ENCODE measurements around the gene TMEM245. TPM values are rescaled to one million over a fixed set of nuclear protein-coding genes. Genes with fewer than 3 reads are reported as not detected.

Gene TMEM245
- total RNA-seq, 1 donor from 2014 or later: 85.3 TPM

- no peak for TF ChIP-seq CTCF (IDR thresholded peaks at IDR 0.05)
- no peak for TF ChIP-seq EZH2 (IDR thresholded peaks at IDR 0.05)
- TF ChIP-seq EZH2phosphoT487 (IDR thresholded peaks at IDR 0.05): no peak
- Histone ChIP-seq H2AFZ (replicated peaks) (no peak overlapping the region), H3K9me3 (ENCODE audit: low read depth) (no peaks in the 10 kb centered on the region), H3F3A (ENCODE audit: low read depth) (no peaks in the 10 kb centered on the region), H3K4me1 (peaks cover 11% of the 10 kb centered on the region), H3K27ac (no peak overlapping the region), H3K27me3 (no peaks in the 10 kb centered on the region), H3K9ac (no peak overlapping the region), H3K4me2 (no peak overlapping the region), H3K36me3 (no peaks in the 10 kb centered on the region), H3K4me3 (no peak overlapping the region), H3K79me2 (ENCODE audit: low read depth) (no peaks in the 10 kb centered on the region), H4K20me1 (ENCODE audit: low read depth) (no peaks in the 10 kb centered on the region)
- H3K4me3 Mint-ChIP-seq: no peak overlapping the region
- no peak for DNase-seq (ENCODE audit: low spot score)
- H3K4me1 Mint-ChIP-seq: no peaks in the 10 kb centered on the region
- H3K9me3 Mint-ChIP-seq: no peaks in the 10 kb centered on the region
- H3K36me3 Mint-ChIP-seq: no peaks in the 10 kb centered on the region
- H3K27me3 Mint-ChIP-seq (ENCODE audit: insufficient read depth, low read depth): no peaks in the 10 kb centered on the region
- H3K27ac Mint-ChIP-seq: no peak overlapping the region
Observed at GRCh38 chr9:109139851-109140250, 20.1 kb upstream of the TMEM245 start.

- no peak overlapping the region for H3K4me3 ChIP-seq
- H3K9me3 Mint-ChIP-seq: no peaks in the 10 kb centered on the region
- TF ChIP-seq CTCF (IDR thresholded peaks at IDR 0.05): no peak
- TF ChIP-seq EZH2 (IDR thresholded peaks at IDR 0.05): no peak
- no peak for TF ChIP-seq EZH2phosphoT487 (IDR thresholded peaks at IDR 0.05)
- no peak overlapping the region for H3K4me3 Mint-ChIP-seq
- no peak overlapping the region for H3K27ac Mint-ChIP-seq
- H3K4me1 ChIP-seq: peaks cover 11% of the 10 kb centered on the region
- no peaks in the 10 kb centered on the region for H3K4me1 Mint-ChIP-seq
- H3K36me3 ChIP-seq: no peaks in the 10 kb centered on the region
- DNase-seq (ENCODE audit: low spot score): no peak
- H3K27me3 ChIP-seq: no peaks in the 10 kb centered on the region
- H2AFZ ChIP-seq (replicated peaks): no peak overlapping the region
- H4K20me1 ChIP-seq (ENCODE audit: low read depth): no peaks in the 10 kb centered on the region
- H3K36me3 Mint-ChIP-seq: no peaks in the 10 kb centered on the region
- H3K27ac ChIP-seq: no peak overlapping the region
- no peaks in the 10 kb centered on the region for H3F3A ChIP-seq (ENCODE audit: low read depth)
- no peak overlapping the region for H3K9ac ChIP-seq
- no peak overlapping the region for H3K4me2 ChIP-seq
- H3K79me2 ChIP-seq (ENCODE audit: low read depth): no peaks in the 10 kb centered on the region
- H3K27me3 Mint-ChIP-seq (ENCODE audit: insufficient read depth, low read depth): no peaks in the 10 kb centered on the region
- no peaks in the 10 kb centered on the region for H3K9me3 ChIP-seq (ENCODE audit: low read depth)
Observed at GRCh38 chr9:109138421-109138820, 18.7 kb upstream of the TMEM245 start.

DNA sequence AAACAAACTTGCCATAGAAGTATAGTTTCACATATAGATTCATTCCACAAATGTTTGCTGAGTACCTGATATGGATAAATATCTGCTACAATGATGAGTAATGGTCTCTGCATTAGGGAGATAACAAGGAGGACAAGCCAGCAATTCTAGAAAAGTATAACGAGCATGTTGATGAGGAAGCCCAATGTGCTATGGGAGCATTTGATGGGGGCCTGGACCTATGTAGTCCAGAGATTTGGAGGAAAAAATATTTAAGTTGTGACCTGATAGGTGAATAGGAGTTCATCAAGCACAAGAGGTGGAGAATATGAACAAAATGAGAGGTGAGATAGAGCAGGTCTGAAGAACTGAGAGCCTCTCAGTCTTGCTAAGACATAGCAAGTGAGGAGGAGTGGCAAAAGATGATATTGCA, 14.4 kb upstream of the TMEM245 start:
- no peak for TF ChIP-seq EZH2 (IDR thresholded peaks at IDR 0.05)
- no peak for TF ChIP-seq EZH2phosphoT487 (IDR thresholded peaks at IDR 0.05)
- no peak for TF ChIP-seq CTCF (IDR thresholded peaks at IDR 0.05)
- Mint-ChIP-seq H3K4me3 (no peak overlapping the region), H3K9me3 (no peaks in the 10 kb centered on the region), H3K4me1 (no peaks in the 10 kb centered on the region), H3K27me3 (ENCODE audit: insufficient read depth, low read depth) (peaks cover 2% of the 10 kb centered on the region), H3K27ac (no peak overlapping the region), H3K36me3 (no peaks in the 10 kb centered on the region)
- H3K27me3 ChIP-seq: no peaks in the 10 kb centered on the region
- no peak overlapping the region for H3K4me3 ChIP-seq
- no peak overlapping the region for H3K9ac ChIP-seq
- no peaks in the 10 kb centered on the region for H3K36me3 ChIP-seq
- H3F3A ChIP-seq (ENCODE audit: low read depth): no peaks in the 10 kb centered on the region
- no peak overlapping the region for H2AFZ ChIP-seq (replicated peaks)
- H4K20me1 ChIP-seq (ENCODE audit: low read depth): no peaks in the 10 kb centered on the region
- no peak for DNase-seq (ENCODE audit: low spot score)
- no peak overlapping the region for H3K27ac ChIP-seq
- no peaks in the 10 kb centered on the region for H3K9me3 ChIP-seq (ENCODE audit: low read depth)
- no peak overlapping the region for H3K4me2 ChIP-seq
- H3K4me1 ChIP-seq: no peaks in the 10 kb centered on the region
- H3K79me2 ChIP-seq (ENCODE audit: low read depth): no peaks in the 10 kb centered on the region
